AG09309 (cell line): Measurements from ENCODE around the gene COPS2.
A peak's percentile ranks its signal among the peaks of the same experiment; 100 is the strongest.
"Not testable (repeated sequence)": the region's sequence is repeated elsewhere in the genome, so short reads cannot be mapped to it uniquely, and the experiment has no call there.

Experiments used
- DNase-seq: peaks from one replicate; pipeline ENCODE4 v3.0.0-alpha.2; 2010; ENCODE audit warnings: low read depth
- H3K4me3 ChIP-seq: 2 replicates; pipeline ENCODE4 v1.5.1; 2011; ENCODE audit warnings: mild to moderate bottlenecking, low read depth, low read length, moderate library complexity; ENCODE audit not compliant: control insufficient read depth
- TF ChIP-seq, protein P1 (sequence below): IDR thresholded peaks from 2 replicates; pipeline ENCODE4 v1.5.1; 2011; ENCODE audit warnings: mild to moderate bottlenecking, low read depth, low read length, inconsistent platforms; ENCODE audit not compliant: insufficient read depth, control insufficient read depth; ENCODE audit errors: missing control alignments

COPS2 gene

DNA sequence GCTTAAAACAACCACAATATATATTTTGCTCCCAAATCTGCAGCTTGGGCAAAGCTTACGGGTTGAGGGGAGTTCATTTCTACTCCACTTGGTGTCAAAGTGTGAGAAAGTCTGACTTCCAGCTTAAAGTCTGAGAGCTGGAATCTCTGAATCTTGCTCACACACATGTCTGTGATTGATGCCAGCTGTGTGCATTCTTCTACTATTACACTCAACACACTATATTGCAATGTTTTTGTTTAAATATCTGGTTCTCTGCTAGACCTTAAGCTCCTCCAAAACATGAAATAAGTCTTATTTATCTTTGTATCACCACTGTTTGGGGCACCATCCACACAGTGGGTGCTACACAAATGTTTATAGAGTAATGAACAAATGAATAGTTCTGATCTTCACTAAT, 72.4 kb downstream of the COPS2 start:
- DNase-seq, result peak; percentile 48
- TF ChIP-seq, protein P1, sequence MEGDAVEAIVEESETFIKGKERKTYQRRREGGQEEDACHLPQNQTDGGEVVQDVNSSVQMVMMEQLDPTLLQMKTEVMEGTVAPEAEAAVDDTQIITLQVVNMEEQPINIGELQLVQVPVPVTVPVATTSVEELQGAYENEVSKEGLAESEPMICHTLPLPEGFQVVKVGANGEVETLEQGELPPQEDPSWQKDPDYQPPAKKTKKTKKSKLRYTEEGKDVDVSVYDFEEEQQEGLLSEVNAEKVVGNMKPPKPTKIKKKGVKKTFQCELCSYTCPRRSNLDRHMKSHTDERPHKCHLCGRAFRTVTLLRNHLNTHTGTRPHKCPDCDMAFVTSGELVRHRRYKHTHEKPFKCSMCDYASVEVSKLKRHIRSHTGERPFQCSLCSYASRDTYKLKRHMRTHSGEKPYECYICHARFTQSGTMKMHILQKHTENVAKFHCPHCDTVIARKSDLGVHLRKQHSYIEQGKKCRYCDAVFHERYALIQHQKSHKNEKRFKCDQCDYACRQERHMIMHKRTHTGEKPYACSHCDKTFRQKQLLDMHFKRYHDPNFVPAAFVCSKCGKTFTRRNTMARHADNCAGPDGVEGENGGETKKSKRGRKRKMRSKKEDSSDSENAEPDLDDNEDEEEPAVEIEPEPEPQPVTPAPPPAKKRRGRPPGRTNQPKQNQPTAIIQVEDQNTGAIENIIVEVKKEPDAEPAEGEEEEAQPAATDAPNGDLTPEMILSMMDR, result no peak
- no peak overlapping the region for H3K4me3 ChIP-seq

DNA sequence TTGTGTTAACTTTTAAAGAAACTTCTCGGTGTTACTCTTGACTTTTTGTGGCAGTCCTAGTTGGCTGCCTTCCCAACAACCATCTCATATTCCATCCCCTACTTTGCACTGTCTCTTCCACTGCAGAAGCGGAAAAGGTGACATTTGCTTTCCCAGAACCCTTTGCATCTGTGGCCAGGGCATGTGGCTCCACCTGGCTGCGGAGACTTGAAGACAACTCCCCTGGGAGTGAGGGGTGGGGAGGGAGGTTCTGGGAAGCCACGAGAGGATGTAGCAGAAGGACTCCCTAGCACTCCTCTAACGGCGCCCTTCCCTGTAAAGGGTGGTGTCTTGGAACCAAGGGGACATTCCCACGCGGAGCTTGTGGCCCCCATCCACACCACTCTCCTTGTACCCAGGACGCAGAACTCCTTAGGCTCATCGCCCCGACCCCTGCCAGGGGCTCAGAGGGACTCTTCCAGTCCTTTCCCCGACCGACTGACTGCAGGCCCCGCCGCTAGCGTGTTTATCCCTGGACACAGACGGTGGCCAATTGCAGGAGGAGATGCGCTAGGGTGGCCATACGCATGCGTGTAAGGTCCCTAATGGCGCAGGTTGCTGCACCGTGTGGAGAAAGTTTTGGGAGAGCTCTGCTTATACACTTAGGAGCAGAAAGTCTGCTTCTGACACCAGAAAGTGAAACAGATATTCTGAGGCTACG, 75.9 kb downstream of the COPS2 start:
- DNase-seq, result no peak
- H3K4me3 ChIP-seq, result no peak overlapping the region
- TF ChIP-seq, protein P1, result no peak

DNA sequence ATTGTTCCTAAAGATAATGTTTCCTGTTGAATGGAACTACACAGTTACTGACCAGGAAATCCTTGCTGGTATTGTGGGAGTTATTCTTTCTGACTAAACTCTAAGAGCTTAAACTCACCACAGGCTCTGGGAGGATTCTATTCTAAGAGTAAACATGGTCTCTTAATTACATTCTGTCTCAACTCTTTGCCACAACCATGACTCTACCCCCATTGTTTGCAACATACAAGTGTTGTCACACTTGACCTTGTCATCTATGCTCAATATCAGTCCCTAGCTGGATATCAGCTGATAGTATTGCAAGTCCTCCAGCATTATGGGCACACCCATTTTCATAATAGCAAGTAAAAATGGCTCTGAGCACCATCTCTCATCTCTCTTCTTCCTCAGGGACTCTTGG, 79.5 kb downstream of the COPS2 start:
- no peak for DNase-seq
- TF ChIP-seq, protein P1, result no peak
- H3K4me3 ChIP-seq, result no peak overlapping the region

DNA sequence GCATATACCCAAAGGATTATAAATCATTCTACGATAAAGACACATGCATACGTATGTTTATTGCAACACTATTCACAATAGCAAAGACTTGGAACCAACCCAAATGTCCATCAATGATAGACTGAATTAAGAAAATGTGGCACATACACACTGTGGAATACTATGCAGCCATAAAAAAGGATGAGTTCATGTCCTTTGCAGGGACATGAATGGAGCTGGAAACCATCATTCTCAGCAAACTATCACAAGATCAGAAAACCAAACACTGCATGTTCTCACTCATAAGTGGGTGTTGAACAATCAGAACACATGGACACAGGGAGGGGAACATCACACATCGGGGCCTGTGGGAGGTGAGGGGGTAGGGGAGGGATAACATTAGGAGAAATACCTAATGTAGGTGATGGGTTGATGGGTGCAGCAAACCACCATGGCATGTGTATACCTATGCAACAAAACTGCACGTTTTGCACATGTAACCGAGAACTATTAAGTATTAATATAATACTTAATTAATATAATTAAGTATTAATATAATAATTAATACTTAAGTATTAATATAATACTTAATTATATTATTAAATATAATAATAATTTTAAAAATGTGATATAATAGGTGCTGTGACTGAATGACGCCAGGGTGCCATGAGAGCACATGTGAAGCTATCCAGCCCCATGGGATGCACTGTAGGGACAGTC, 80.7 kb downstream of the COPS2 start:
- not testable (repeated sequence) for DNase-seq, H3K4me3 ChIP-seq
